ENCODE results near the gene UBE2C.
"Not testable (repeated sequence)": the region's sequence is repeated elsewhere in the genome, so short reads cannot be mapped to it uniquely, and the experiment has no call there.

UBE2C gene

DNA sequence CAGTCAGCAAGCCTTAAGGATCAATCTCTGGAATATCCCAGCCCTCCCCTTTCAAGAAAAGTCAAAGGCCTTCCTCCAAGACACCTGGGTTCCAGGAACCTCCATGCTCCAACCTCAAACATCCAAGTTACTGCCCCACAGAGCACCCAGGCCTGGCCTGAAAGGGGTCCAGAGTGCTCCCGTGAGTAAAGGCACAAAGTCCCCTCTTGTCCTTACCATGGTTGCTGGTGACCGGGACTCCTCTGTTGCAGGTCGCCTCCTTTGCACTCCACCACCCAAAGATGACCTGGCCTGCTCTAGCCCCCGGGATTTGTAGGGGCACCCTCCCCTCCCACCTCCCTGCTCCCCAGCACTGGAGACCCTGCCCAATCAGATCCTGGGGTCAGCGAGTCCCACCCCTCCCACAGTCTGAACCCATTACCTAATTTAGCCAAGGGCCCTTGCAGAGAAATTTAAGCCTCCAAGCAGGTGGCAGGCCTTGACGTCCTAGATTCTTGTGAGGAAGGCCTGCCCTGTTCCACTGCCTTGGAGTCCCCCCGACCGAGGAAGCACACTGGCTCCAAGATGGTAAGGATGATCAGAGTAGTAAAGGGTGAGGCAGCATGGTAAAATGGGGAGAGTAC is 14.7 kb downstream of the UBE2C start, which contains the start of gene TNNC2:
Gene TNNC2, minus strand, starts transcription at position 283 of the 623 bp plus-strand sequence. Its CDS starts 64 bp downstream, at position 219.
- Mint-ChIP-seq H3K4me1 (peaks cover 56% of the 10 kb centered on the region), H3K4me3 (no peak within 1 kb of the TSS), H3K27me3 (ENCODE audit: low read depth, poor library complexity) (peaks cover 35% of the 10 kb centered on the region), H3K27ac (peak within 1 kb of the TSS; percentile 78), H3K9me3 (no peaks in the 10 kb centered on the region), H3K36me3 (ENCODE audit: low read depth) (no peaks in the 10 kb centered on the region)
- DNase-seq = no peak
- TF ChIP-seq, protein P1, sequence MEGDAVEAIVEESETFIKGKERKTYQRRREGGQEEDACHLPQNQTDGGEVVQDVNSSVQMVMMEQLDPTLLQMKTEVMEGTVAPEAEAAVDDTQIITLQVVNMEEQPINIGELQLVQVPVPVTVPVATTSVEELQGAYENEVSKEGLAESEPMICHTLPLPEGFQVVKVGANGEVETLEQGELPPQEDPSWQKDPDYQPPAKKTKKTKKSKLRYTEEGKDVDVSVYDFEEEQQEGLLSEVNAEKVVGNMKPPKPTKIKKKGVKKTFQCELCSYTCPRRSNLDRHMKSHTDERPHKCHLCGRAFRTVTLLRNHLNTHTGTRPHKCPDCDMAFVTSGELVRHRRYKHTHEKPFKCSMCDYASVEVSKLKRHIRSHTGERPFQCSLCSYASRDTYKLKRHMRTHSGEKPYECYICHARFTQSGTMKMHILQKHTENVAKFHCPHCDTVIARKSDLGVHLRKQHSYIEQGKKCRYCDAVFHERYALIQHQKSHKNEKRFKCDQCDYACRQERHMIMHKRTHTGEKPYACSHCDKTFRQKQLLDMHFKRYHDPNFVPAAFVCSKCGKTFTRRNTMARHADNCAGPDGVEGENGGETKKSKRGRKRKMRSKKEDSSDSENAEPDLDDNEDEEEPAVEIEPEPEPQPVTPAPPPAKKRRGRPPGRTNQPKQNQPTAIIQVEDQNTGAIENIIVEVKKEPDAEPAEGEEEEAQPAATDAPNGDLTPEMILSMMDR (IDR thresholded peaks at IDR 0.05) = no peak

DNA sequence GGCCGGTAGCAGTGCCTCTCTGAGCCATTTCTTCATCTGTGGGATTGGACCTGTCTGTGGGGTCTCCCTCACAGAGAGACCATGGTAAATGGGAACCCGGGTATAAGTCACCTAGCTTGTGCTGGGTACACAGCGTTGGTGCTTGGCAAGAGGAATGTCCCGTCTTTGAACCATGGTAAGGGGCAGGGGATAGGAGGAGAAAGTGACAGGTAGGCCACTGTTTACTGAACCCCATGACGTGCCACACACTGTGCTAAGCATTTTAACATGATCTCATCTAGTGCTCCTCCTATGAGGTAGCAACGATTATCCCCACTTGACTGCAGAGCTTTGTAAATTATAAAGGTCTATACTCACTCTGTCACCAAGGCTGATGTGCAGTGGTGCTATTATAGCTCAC is 15.3 kb downstream of the UBE2C start:
- Mint-ChIP-seq H3K27ac (no peak overlapping the region), H3K36me3 (ENCODE audit: low read depth) (no peaks in the 10 kb centered on the region), H3K27me3 (ENCODE audit: low read depth, poor library complexity) (peaks cover 31% of the 10 kb centered on the region), H3K4me3 (no peak overlapping the region), H3K4me1 (peaks cover 50% of the 10 kb centered on the region), H3K9me3 (no peaks in the 10 kb centered on the region)
- no peak for DNase-seq
- TF ChIP-seq, protein P1 (IDR thresholded peaks at IDR 0.05) = no peak

DNA sequence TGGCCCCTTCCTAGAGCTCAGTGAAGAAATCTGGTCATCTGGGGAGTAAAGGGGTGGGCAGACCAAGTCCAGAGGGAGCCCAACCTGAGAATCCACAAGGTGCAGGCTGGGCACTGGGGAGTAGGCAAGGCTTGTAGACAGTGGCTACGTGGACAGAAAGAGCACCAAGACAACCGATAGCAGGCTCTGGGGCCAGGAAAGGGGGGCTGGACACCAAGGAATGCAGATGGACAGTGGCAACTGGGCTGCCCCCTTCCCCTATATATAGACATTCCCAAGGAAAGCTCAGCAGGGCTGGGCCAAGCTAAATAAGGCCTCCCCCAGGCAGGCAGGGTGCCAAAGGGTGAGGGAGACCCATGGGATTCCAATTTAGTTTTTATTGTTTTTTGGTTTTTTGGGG is 16.1 kb downstream of the UBE2C start:
- Mint-ChIP-seq H3K27ac (no peak overlapping the region), H3K9me3 (no peaks in the 10 kb centered on the region)
- DNase-seq = no peak

DNA sequence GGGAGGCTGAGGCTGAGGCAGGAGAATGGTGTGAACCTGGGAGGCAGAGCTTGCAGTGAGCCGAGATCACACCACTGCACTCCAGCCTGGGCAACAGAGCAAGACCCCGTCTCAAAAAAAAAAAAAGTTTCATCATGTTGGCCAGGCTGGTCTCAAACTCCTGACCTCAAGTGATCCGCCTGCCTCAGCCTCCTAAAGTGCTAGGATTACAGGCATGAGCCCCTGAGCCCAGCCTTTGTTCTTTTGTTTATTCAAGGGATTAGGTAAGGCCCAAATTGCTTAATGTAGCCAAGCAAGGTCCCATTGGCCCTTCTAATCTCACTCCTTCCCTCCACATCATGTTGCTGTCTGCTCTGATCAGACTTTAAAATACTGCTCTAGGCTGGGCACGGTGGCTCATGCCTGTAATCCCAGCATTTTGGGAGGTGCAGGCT is 17.2 kb downstream of the UBE2C start:
- H3K9me3 Mint-ChIP-seq; DNase-seq; H3K36me3 Mint-ChIP-seq (ENCODE audit: low read depth); H3K27ac Mint-ChIP-seq; H3K4me3 Mint-ChIP-seq: not testable (repeated sequence)
- Mint-ChIP-seq H3K27me3 (ENCODE audit: low read depth, poor library complexity) (peaks cover 13% of the 10 kb centered on the region), H3K4me1 (peaks cover 45% of the 10 kb centered on the region)

More for the DNA sequence above, 16.1 kb downstream of the UBE2C start:
- TF ChIP-seq, protein P1 (IDR thresholded peaks at IDR 0.05) = no peak
- Mint-ChIP-seq H3K36me3 (ENCODE audit: low read depth) (no peaks in the 10 kb centered on the region), H3K4me3 (no peak overlapping the region), H3K27me3 (ENCODE audit: low read depth, poor library complexity) (peaks cover 22% of the 10 kb centered on the region), H3K4me1 (peaks cover 51% of the 10 kb centered on the region)

DNA sequence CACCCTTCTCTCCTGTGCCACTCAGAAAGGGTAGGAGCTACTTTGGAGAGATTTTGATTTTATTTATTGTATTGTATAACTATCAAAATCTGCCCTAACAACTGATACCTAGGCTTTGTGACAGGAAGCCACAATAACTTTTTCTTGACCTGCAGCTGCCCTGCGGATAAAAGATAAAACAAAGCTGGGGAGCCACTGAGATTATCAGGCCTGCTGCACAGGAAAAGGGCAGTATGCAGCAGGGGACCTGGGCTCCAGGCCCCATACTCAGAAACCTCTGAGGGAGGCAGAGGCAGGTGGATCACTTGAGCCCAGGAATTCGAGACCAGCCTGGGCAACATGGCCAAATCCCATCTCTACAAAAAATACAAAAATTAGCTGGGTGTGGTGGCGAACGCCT is 20.2 kb downstream of the UBE2C start:
- Mint-ChIP-seq H3K4me1 (peaks cover 41% of the 10 kb centered on the region), H3K36me3 (ENCODE audit: low read depth) (peaks cover 9% of the 10 kb centered on the region), H3K27ac (peak overlapping the region; percentile 53), H3K27me3 (ENCODE audit: low read depth, poor library complexity) (peaks cover 8% of the 10 kb centered on the region), H3K4me3 (peak overlapping the region; percentile 81), H3K9me3 (no peaks in the 10 kb centered on the region)
- TF ChIP-seq, protein P1 (IDR thresholded peaks at IDR 0.05) = no peak
- DNase-seq = no peak

DNA sequence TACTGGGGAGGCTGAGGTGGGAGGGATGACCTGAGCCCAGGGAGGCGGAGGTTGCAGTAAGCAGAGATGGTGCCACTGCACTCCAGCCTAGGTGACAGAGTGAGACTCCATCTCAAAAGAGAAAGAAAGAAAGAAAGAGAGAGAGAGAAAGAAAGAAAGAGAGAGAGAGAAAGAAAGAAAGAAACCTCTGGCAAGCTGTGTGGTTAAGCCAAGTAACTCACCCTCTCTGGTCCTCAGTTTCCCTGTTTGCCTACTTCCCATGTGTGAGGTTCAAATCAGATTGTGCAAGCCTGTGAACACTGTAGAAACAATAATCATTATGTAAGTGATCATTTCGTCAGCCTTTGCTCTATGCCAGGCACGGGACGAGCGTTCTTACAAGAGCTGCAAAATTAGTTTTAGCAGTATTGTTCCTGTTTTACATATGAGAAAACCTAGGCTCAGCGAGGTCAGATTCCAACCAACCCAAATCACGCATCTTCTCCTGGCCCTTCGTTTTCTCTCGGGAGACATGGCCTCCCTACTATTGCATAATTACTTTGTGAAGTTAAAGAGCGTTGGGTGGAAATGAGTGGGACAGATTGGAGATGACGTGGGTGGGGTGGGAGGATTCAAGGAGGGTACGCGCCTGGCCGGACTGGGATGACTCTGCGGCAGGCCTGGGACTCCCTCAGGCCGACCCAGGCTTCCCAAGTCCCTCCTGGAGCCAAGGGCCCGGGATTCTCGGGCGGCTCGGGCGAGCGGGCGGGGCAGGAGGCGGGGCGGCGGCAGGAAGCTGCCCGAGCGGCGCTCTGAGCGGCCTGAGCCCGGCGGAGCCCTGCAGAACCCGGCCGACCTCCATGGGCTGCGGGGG is 20.8 kb downstream of the UBE2C start, which contains the start of gene SNX21:
Gene SNX21, plus strand, starts transcription at position 770 of the 853 bp plus-strand sequence. CDS start 121 bp downstream, outside the sequence.
- TF ChIP-seq, protein P1 (IDR thresholded peaks at IDR 0.05) = no peak
- no peaks in the 10 kb centered on the region for H3K9me3 Mint-ChIP-seq
- peak; percentile 84 for DNase-seq
- H3K27me3 Mint-ChIP-seq (ENCODE audit: low read depth, poor library complexity) = peaks cover 8% of the 10 kb centered on the region
- peak within 1 kb of the TSS; percentile 81 for H3K4me3 Mint-ChIP-seq
- H3K27ac Mint-ChIP-seq = peak within 1 kb of the TSS; percentile 53
- peaks cover 37% of the 10 kb centered on the region for H3K4me1 Mint-ChIP-seq
- peaks cover 9% of the 10 kb centered on the region for H3K36me3 Mint-ChIP-seq (ENCODE audit: low read depth)

Measured in nephron progenitor cell (in vitro differentiated cells).